ENCODE results near the gene SCN1B.
"Not testable (repeated sequence)": the region's sequence is repeated elsewhere in the genome, so short reads cannot be mapped to it uniquely, and the experiment has no call there.

Gene SCN1B

DNA sequence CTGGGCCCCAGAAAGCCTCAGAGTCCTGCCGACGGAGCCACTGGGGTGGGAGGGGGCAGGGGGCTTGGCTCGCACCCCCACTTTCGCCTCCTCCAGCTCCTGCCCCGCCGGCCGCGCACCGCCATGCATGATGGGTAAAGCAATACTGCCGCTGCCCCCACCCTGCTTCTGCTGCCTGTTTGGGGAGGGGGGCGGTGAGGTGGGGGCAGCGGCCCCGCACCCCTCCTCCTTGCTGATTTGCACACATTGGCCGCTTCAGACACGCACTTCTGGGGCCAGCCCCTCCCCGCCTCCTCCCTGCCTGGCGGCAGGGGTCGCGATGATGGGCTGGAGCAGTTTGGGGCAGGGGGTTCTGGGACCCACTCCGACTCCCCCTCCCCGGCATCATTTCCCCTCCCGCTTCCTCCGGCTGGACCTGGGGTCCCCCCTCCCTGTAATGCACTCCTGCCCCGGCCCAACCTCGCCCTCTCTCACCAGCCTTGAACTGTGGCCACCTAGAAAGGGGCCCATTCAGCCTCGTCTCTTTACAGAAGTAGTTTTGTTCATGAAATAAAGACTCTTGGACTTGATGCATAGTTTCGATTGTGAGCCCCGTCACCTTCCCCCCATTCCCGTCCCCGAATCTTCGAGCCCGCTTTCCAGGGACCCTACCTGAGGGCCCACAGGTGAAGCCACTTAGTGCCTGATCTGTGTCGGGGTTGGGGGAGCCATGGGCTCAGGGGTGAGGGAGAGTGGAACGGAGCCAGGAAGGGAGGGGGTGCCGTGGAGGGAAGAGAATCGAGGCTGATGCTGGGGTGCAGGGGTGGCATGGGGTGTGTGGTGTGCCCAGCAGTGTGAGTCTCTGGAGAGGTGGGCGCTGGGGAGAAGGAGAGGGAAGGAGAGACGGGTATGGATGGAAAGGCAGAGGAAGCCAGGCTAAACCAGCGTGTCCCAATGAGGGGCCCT lies 9.9 kb downstream of the SCN1B start:
- DNase-seq, result no peak

DNA sequence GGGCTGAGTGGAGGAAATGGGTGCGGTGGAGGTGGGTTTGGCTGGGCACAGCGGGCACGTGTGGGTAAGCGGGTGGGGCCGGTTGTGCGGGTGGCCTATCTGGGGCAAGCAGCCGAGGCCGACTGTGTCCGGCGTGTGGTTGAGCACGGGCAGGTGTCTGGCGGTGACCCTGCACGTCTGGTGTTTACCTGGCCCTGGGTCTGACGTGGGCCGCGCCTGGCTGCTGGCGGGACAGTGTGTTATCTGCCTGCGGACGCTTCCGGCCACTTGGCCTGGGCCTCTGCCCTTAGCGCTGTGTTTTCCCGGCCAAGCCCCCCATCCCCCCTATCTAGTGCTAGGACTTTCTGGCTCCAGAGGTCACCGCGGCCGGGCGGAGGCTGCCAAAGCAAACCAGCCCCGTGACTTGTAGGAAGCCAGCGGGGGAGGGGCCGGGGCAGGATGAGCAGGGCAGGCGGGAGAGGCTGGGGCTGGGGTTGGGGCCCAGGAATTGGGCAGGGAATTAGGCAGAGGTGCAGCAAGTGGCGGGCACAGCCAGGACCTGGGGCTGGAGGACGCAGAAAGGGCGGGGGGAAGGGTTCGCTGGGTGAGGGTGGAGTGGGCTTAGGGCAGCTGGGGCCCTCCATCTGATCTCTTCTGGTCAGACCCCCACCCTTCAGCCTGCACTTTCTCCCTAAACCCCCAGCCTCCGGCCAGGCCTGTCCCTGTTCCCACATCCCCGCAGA lies 10.7 kb downstream of the SCN1B start:
- no peak for DNase-seq

DNA sequence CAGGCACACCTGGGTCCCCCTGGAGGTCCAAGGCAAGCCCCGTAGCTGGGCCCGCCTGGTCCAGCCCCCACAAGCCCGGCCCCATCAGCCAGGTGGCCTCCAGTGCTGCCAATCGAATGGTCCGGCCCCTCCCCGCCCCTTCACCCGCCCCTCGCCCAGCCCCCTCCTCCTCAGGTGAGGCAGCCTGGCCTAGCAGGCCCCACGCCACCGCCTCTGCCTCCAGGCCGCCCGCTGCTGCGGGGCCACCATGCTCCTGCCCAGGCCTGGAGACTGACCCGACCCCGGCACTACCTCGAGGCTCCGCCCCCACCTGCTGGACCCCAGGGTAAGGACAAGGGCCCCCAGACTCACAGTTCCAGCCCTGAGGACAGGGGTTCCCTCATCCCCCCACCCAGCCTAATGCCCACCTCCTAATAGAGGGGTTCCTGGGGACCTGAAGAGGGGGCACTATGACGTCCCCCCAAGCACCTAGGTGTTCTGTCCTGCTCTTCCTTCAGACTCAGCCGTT lies 11.3 kb downstream of the SCN1B start, which contains the start of gene HPN:
Gene HPN, plus strand, starts transcription at position 174 of the 508 bp plus-strand sequence. CDS start 786 bp downstream, outside the sequence.
- no peak for DNase-seq

DNA sequence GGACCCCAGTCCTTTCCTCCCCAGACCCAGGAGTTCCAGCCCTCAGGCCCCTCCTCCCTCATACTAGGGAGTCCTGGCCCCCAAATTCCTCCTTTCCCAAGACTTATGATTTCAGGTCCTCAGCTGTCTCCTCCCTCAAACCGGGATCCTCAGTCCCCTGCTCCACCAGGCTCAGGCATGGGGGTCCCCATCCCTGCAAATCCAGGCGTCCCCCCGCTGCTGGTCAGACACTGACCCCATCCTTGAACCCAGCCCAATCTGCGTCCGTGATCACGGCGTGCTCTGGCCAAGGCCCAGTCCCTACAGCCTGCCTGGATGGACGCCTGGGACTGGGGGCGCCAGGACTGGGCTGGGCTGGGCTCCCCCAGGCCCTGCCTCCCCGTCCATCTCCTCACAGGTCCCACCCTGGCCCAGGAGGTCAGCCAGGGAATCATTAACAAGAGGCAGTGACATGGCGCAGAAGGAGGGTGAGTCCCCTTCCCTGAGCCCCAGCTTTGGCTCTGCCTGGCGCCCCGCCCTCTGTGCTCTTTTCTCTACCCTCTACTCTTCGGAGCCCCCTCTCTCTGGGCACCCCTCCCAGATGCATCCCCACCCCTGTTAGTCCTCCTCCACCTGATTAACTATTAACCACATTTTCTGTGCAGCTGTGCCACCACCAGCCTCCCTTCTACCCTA lies 11.9 kb downstream of the SCN1B start:
- no peak for DNase-seq

DNA sequence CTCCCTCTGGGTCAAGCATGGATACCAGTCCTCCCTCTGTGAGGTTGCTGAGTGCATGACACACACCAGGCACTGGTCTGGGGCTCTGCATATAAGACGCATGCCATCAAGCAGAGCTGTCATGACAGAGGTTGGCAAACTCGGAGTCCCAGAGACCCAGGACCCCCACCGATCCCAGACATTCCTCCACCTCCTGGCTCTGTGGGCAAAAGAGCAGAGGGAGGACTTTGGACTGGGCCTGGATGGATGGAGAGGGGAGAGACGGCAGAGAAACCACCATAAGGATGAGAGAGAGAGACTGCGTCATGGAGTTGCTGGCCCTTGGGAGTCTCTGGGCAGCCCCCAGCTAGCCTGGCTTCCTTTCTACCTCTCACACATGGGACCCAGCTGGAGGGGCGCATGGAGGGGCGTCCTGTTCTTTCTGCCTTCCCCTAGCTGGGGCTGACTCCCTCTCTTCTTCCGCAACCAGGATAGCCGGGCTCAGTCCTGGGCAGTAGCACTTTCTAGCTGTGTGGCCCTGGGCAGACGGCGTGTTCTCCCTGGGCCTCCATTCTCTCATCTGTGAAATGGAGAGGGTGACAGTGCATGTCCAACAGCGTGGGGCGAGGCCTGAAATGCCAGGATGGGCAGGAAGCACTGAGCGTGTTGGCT lies 12.8 kb downstream of the SCN1B start:
- no peak for DNase-seq

DNA sequence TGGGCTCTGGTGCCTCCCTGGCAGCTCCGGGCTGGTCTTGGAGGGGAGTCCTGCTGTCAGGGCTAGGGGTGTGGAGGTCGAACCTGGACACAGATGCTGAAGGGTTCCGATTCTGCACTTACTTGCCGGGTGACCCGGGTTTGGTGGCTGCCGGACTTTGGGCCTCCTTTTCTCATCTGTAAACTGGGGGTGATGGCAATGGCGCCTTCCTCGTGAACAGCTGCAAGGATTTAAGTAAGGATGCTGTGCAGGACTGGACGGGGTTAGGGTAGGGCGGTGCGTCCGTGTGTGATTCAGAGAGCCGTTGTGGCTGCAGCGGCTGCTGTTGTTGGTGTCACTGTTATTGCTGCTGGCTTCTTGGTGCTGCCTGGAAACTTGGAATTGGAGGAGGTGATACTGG lies 13.6 kb downstream of the SCN1B start:
- no peak for DNase-seq

DNA sequence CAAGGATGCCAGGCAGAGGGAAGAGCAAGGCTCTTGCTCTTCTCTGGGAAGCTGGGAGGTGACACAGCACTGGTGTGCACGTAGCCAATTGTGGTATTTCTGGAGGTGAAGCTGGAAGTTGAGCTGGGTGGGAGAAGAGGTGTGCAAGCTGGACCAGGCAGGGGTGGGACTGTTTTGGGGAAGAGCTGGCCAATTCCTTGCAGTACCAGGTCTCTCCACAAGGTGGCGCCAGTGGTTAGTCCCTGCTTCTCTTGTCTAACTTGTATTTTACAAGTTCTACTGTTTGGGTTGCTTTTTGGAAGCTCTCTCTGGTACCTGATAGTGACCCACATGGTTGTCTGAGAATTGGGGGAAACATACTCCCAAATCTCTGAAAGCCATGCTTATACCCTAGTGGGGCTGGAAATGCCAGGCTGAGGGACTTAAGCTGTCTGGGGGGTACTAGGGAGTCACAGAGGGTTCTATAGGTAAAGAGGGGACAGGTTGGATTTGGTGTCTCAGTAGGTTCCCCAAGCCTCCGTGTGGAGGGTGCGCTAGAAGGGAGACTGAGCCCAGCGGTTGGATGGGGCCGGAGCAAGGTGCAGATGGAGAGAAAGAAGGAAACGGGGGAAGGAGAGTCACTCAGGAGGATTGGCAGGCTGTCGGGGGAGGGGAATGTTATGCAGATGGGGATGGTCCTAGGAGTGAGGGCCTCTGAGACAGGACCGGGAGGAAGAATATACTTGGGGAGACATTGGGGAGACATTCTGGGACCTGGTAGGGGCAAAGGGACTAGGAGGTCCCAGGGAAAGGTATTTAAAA lies 14.2 kb downstream of the SCN1B start:
- peak; percentile 43 for DNase-seq

DNA sequence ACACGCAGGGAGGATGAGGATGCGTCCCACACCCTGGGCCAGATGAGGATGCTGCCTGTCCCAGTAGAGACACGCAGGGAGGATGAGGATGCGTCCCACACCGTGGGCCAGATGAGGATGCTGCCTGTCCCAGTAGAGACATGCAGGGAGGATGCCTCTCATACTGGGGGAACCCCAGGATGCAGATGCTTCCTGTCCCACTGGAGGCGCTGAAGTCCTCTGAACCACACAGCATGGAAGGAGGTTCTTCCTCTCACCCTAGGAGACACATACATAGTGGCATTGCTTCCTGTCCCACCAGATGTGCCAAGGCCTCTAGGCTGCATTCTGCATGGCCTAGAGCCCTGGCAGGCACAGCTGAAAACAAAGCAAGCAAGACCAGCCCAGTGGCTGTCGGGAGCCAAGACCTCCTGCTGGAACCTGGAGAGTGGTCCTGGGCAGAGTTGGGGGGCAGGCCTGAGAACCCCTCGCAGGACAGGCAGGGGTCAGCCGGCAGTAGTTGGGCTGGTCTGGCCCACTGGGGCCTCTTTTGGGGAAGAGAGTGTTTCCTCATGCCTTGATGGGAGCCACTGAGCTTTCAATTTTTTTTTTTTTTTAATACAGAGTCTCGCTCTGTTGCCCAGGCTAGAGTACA lies 15.5 kb downstream of the SCN1B start:
- peak; percentile 18 for DNase-seq

DNA sequence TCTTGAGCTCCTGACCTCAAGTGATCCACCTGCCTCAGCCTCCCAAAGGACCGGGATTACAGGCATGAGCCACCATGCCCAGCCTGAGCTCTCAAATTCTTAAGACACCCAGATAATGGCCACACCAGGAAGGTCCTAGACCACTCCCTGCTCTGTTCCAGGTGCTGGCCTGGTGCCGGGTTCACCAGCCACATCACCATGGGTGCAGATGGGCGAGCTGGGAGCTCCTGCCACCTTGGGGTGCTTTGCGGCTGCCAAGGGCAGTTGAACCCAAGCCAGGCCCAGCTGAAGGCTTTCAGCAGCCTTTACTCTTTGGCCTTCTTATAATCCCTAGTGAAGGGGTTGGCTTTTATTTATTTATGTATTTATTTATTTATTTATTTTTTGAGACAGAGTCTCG lies 16.2 kb downstream of the SCN1B start:
- no peak for DNase-seq

DNA sequence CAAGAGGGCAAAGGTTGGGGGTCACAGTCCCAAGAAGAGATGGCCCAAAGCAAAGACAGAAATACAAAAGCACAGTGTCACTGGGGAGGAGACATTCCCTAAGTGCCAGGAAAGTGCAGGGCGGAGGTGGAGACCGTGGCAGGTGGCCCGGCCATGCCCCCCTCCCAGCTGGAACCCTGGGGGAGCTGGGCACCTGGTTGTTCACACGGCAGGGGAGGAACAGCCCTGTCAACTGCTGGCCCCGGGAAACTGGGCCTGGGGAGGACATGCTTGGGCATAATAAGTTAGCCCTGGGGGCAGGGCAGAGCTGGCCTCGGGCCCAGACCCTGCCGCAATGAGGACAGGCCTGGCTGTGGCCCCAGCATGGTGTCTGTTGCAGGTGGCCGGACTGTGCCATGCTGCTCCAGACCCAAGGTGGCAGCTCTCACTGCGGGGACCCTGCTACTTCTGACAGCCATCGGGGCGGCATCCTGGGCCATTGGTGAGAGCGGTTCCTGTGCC lies 18.7 kb downstream of the SCN1B start:
- DNase-seq, result no peak

DNA sequence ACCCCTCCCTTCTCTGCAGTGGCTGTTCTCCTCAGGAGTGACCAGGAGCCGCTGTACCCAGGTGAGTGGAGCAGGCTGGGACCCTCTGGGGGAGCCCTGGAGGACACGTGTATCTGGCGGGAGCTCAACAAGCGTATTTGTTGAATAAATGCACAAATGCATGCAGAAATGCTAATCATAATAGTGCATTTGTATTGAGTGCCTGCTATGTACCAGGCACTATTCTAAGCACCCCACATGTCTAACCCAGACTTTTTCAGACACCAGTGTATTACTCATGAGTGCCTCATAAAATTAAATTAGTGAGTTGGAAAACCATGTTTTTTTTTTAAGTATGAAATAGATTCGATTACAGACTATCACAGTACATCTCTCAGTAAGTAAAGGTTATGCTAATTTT lies 19.2 kb downstream of the SCN1B start:
- no peak for DNase-seq

DNA sequence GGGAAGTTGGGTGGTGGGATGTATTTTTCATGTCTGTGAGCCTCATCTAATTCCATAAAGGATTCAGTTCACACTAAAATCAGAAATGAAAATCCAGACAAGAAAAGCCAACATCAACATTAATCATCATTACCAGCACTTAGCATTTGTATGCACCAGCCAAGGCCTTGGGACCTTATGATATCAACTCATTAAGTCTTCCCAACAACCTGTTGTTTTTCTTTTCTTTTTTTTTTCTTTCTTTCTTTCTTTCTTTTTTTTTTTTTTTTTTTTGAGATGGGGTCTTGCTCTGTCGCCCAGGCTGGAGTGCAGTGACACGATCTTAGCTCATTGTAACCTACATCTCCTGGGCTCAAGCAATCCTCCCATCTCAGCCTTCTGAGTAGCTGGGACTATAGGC lies 20.4 kb downstream of the SCN1B start:
- DNase-seq, result not testable (repeated sequence)

DNA sequence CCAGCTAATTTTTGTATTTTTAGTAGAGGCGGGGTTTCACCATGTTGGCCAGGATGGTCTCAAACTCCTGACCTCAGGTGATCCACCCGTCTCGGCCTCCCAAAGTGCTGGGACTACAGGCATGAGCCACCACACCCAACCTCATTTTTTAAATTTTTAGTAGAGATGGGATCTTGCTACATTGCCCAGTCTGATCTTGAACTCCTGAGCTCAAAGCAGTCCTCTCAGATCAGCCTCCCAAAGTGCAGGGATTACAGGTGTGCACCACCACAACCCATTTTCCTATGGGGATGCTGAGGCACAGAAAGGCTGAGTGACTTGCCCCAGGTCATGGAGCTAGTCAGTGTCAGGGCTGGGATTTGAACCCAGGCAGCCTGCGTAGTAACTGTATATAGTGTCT lies 21.0 kb downstream of the SCN1B start:
- not testable (repeated sequence) for DNase-seq

DNA sequence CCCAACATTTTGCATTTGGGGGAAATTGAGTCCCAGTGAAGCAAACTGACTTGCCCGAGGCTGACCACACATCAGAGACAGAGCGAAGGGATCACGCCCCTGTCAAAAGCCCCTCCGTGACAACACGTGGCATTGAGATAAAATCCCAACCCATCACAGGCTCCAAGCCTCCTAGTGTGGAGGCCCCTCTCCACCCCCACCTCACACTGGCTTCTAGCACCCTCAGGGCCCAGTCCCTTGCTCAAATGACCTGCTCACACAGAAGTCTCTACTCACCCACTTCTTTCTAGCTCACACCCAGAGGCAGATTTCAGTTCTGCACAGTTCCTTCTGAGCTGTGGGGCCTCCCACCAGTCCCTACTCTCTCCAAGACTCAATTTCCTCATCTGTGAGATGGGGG lies 21.5 kb downstream of the SCN1B start:
- no peak for DNase-seq

DNA sequence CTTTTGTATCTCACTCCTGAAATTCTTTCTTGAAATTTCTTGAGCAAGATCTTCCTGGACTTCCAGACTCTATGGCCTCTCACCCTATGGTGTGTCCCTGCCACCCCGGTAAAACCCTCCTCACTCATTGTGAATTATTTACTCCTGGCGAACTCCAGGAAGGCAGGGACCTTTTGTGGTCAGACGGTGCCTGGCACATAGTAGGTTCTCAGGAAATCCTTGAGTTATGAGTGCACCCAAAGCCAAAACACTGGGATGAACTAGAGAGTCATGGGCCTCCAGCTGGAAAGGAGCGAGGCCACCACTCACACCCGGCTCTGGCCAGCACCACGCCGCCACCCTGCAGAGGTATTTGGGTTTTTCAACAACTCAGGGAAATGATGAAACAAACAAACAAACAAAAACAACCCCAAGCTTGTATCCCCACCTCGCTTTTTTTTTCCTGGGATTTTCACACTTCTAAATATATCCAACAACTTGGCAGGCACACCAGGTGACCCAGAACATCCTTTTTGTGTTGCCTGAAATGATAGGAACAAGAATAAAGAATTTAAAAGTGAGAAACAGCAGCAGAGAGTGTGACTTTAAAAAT lies 22.4 kb downstream of the SCN1B start:
- no peak for DNase-seq

DNA sequence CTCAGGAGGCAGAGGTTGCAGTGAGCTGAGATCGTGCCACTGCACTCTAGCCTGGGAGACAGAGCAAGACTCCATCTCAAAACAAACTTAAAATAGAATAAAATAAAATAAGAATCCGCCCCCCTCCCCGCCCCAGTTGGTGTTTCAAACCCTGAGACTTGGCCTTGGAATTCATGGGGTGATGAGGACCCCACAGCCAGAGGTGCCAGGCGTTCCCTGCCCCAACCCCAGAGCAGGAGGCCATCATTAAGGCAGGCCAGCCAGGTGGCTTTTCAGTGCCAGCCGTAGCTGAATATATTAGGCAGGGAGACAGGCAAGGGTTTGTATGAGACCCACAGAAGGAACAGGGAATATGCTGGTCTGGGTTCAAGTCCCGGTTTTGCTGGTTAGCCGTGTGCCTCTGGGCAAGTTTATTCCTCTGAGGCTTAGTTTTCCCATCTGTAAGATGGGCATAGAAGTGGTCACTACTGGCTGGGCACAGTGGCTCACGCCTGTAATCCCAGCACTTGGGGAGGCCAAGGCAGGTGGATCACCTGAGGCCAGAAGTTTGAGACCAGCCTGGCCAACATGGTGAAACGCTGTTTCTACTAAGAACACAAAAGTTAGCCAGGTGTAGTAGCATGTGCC lies 23.5 kb downstream of the SCN1B start:
- DNase-seq, result no peak

DNA sequence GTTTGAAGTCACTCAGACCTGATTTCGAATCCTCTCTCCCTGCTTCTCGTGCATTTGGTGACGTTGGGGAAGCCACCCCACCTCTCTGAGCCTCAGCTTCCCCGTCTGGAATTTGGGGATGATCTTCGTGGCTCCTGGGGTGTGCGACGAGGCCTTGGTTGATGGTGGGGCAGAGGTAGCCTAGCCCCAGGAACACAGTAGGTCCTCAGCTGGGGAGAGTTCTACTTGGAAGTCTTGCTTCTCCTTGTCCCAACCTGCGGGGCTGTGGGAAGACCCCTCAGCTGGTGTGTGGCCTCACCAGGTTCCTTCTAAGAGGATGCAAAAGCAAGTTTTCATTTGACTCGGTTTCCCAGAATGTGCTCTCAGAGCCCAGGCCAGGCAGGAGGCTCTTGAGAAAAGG lies 24.4 kb downstream of the SCN1B start:
- no peak for DNase-seq

DNA sequence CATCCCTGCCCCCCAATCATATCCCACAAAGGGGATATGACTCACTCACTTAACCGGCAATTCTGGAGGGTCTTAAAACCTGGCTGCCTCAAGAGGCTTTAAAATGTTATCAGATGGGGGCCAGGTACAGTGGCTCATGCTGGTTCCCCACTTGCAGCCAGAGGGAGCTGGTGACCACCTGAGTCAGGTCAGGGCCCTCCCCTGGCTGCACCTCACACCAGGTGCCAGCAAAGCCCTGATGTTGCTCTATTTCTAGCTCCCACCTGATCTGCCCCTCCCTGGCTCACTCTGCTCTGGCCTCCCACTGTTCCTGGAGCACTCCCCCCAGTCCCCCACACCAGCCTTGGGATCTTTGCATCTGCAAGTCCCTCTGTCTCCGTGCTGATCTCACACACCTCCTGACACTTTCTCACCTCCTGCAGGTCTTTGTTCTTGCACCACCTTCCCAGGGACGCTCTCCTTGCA lies 25.5 kb downstream of the SCN1B start:
- DNase-seq, result no peak

DNA sequence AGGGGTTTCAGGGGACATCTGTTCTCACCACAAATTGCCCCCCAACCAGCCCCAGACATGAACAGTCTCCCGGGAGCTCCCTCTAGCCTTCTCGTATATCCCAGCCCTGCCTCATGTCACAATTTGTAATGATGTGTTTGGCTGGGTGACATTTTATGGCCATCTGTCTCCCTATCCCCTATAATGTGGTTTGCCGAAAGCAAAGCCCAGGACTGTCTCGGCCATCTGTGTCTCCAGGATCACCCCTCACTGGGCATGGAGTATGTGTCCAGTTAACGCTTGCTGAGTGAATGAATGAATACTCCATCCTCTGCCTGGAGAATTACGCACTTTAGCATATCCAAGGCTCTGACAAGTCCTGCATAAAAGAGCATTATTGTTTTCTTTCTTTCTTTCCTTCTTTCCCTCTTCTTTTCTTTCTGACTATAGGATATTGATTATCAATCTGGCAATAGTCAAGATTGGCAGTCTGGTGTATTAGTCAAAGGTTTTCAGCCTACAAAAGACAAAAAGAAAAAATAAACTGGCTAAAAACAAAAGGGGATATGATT lies 26.3 kb downstream of the SCN1B start:
- DNase-seq, result no peak

DNA sequence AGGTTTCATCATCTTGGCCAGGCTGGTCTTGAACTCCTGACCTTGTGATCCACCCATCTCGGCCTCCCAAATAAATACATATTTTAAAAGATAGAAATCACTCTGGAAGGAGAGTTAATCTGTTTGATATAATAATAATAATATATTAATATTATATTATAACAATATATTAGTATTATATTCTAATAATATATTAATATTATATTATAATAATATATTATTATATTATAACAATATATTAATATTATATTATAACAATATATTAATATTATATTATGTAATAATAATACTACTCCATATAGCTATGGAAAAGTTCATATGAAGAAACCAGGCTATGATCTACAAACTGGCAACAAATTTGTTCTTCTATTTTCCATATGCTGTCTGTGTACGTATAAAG lies 28.1 kb downstream of the SCN1B start:
- no peak for DNase-seq
